Ammon's horn (tissue), 1 donor: ENCODE data around the gene MTX1.

Experiments used
- DNase-seq: peaks from one replicate; pipeline ENCODE4 v3.0.0-alpha.2; 2016; ENCODE audit warnings: low spot score

Gene MTX1

GRCh38 chr1:155174324-155175280 is 33.9 kb upstream of the MTX1 start:
- DNase-seq: peak; percentile 61

- peak; percentile 12 for DNase-seq
These were observed 33.1 kb upstream of the MTX1 start for GRCh38 chr1:155175281-155175926.

GRCh38 chr1:155175927-155176371 is 32.5 kb upstream of the MTX1 start:
- peak; percentile 39 for DNase-seq

- DNase-seq: peak; percentile 91
These were observed 31.9 kb upstream of the MTX1 start for GRCh38 chr1:155176544-155177071.

- DNase-seq: no peak
These were observed 31.1 kb upstream of the MTX1 start for GRCh38 chr1:155177192-155177917.

GRCh38 chr1:155177918-155178281 is 30.6 kb upstream of the MTX1 start:
- no peak for DNase-seq

- peak; percentile 14 for DNase-seq
These were observed 29.9 kb upstream of the MTX1 start for GRCh38 chr1:155178441-155179111.

- no peak for DNase-seq
These were observed 29.1 kb upstream of the MTX1 start for GRCh38 chr1:155179112-155180031.

- DNase-seq: no peak
These were observed 27.0 kb upstream of the MTX1 start for GRCh38 chr1:155181371-155182051.

- DNase-seq: no peak
These were observed 26.4 kb upstream of the MTX1 start for GRCh38 chr1:155182052-155182550.

- DNase-seq: no peak
These were observed 24.7 kb upstream of the MTX1 start for GRCh38 chr1:155183775-155184221.

GRCh38 chr1:155184351-155184811 is 24.1 kb upstream of the MTX1 start:
- DNase-seq: no peak

GRCh38 chr1:155184835-155185782 is 23.4 kb upstream of the MTX1 start:
- no peak for DNase-seq

GRCh38 chr1:155185783-155186066 is 22.8 kb upstream of the MTX1 start:
- DNase-seq: no peak

- DNase-seq: no peak
These were observed 22.3 kb upstream of the MTX1 start for GRCh38 chr1:155186067-155186793.

- DNase-seq: no peak
These were observed 21.6 kb upstream of the MTX1 start for GRCh38 chr1:155186794-155187455.

GRCh38 chr1:155187456-155187891 is 21.0 kb upstream of the MTX1 start:
- no peak for DNase-seq
